GM21528 (cell line): Measurements from ENCODE around the gene IFT52.
"Not testable (repeated sequence)": the region's sequence is repeated elsewhere in the genome, so short reads cannot be mapped to it uniquely, and the experiment has no call there.

Experiments used
- ATAC-seq: cut with Tn5 transposase; IDR thresholded peaks from one replicate; pipeline ENCODE4 v1.9.1; 2021; ENCODE audit warnings: mild to moderate bottlenecking, moderate library complexity; ENCODE audit not compliant: unreplicated experiment, low FRiP score

IFT52 gene

DNA sequence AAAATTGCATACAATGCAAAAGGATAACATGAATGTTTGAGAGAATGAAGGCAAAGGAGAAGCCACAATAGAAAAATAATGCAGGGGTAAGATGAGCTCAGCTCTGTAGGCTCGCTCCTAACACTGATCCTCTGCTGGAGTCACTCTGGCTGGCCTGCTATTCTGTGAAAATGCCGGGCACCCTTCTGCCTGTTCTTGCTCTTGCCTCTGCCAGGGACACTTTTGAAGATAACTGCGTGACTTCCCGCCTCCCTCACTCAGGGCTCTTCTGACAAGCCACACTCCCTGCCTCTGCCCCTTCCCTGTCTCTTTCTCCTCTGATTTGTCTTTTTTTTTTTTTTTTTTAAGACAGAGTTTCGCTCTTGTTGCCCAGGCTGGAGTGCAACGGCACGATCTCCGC is 40.9 kb downstream of the IFT52 start:
- ATAC-seq = no peak

GRCh38 chr20:43636429-43636828 is 45.7 kb downstream of the IFT52 start:
- no peak for ATAC-seq

DNA sequence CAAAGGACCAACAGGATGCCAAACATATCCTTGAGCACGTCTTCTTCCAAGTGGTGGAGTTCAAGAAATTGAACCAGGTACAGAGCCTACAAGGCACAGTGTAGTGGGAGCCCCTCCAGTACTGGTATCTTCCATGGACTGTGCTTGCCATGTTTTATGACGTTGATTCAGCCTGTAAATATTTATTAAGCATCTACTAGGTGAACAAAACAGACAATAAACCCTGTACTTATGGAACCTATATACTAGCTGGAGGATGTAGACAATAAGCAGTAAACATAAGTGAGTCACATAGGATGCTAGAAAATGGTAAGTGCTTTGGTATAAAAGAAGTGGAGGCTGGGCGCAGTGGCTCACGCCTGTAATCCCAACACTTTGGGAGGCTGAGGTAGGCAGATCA is 51.8 kb downstream of the IFT52 start:
- no peak for ATAC-seq

DNA sequence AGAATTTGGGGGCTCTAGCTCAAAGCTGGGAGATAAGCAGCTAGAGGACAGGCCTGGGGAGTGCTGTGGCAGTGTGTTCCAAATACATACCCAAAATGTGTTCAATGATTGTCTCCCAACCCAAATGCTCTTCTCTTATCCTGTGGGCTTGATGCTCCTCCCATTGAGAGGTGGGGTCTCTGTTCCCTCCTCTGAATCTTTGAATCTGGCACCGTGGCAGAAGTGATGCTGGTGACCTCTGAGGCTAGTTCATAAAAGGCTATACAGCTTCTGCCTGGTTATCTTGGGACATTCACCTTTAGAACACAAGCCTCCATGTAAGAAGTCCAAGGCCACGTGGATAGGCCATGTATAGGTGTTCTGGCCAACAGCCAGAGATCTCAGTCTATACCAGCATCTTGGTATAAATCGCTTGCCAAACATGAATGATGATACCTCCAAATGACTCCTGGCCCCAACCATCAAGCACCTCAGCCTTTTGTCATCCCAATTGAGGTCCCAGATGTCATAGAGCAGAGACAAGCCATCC is 60.3 kb downstream of the IFT52 start:
- no peak for ATAC-seq

- ATAC-seq = not testable (repeated sequence)
Observed at GRCh38 chr20:43651650-43652184, 61.0 kb downstream of the IFT52 start.

DNA sequence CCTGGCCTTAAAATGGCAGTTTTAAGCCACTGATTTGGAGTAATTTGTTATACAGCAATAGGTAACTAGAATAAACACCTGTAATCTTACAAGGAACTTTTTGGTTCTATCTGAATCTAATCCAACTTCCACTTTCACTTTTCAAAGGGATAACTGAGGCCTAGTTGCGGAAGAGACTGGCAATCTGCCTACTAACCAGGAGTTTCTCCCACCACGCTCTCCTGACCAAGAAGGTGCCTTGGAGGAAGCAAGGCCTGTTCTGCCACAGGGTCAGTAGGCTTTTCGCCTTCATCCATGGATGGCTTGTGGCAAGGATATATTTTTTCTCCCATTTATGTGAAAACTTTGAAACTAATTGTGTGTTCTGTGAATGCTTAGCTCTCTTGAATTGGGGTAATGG is 63.2 kb downstream of the IFT52 start:
- no peak for ATAC-seq

DNA sequence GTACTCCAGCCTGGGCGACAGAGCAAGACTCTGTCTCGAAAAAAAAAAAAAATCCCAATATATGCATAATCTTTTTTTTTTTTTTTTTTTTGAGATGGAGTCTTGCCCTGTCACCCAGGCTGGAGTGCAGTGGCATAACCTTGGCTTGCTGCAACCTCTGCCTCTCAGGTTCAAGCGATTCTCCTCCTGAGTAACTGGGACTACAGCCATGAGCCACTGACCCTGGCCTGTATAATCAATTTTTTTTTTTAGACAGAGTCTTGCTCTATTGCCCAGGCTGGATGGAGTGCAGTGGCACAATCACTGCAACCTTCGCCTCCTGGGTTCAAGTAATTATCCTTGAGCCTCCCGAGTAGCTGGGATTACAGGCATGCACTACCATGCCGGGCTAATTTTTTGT is 64.4 kb downstream of the IFT52 start:
- not testable (repeated sequence) for ATAC-seq

- no peak for ATAC-seq
Observed at GRCh38 chr20:43655937-43656336, 65.2 kb downstream of the IFT52 start.

- peak; percentile 4 for ATAC-seq
Observed at GRCh38 chr20:43658069-43658722, 67.5 kb downstream of the IFT52 start.

- ATAC-seq = no peak
Observed at GRCh38 chr20:43658723-43659419, 68.1 kb downstream of the IFT52 start.

DNA sequence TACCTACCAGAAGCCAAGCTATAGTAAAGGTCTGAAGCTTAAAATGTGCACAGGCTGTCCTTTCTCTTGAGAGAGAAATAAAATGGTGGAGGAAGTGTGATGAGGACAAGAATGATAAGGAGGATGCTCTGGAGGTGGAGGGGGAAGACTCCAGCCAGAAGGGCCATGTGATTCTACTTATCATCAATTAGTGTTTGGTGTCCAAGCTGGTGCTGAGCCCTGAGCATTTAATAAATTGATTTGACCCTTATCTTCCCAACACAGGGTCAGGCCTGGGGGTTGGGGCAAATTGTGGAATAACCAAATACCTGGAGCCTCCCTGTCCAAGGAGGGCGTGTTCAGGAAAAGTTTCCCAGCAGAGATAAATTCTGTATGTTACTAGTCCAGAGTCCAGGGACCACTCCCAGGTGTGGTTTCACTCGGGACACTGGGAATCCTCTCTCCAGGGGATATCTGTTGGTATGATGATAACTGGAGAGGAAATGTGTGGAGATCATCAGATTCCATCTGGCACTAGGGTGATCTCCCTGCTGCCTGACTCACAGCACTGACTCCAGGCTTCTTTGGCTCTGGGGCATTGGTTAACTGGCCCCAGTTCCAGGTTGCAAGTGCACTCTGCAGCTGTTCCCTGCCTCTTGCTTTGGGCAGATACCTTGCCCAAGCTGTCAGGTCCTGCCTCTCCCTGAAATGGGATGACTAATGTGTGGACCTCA is 72.4 kb downstream of the IFT52 start:
- ATAC-seq = no peak

- ATAC-seq = no peak
Observed at GRCh38 chr20:43665466-43666176, 74.9 kb downstream of the IFT52 start.

DNA sequence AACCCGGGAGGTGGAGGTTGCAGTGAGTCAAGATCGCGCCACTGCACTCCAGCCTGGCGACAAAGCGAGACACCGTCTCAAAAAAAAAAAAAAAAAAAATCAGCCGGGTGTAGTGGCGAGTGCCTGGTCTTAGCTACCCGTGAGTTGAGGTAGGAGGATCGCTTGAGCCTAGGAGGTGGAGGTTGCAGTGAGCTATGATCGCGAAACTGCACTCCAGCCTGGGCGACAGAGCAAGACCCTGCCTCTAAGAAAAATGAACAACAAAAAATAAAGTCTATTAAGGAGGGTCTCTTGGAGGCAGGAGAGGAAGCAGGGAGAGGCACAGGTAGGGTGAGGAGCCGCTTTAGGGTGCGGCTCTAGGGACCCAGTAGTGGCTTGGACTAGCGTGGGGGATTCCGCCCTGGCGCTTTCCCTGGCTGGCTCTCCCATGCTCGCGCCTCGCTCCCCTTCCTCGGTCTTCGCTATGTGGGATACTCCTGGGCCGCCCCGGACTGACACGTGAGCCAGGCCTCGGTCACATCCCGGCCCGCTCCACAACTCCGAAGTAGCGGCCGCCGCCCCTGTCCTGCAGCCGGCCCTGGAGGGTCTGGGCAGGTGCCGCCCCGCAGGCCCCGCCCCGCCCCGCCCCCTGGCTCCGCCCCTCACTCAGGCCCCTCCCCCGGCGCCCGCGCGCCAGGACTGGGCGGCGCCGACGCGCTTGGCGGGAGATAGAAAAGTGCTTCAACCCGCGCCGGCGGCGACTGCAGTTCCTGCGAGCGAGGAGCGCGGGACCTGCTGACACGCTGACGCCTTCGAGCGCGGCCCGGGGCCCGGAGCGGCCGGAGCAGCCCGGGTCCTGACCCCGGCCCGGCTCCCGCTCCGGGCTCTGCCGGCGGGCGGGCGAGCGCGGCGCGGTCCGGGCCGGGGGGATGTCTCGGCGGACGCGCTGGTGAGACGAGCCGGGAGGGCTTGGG is 75.9 kb downstream of the IFT52 start, which contains the start of gene MYBL2:
MYBL2 (plus strand) TSS at position 739 of the 953 bp plus-strand sequence; CDS start at position 909, 170 bp downstream.
- peak; percentile 79 for ATAC-seq

DNA sequence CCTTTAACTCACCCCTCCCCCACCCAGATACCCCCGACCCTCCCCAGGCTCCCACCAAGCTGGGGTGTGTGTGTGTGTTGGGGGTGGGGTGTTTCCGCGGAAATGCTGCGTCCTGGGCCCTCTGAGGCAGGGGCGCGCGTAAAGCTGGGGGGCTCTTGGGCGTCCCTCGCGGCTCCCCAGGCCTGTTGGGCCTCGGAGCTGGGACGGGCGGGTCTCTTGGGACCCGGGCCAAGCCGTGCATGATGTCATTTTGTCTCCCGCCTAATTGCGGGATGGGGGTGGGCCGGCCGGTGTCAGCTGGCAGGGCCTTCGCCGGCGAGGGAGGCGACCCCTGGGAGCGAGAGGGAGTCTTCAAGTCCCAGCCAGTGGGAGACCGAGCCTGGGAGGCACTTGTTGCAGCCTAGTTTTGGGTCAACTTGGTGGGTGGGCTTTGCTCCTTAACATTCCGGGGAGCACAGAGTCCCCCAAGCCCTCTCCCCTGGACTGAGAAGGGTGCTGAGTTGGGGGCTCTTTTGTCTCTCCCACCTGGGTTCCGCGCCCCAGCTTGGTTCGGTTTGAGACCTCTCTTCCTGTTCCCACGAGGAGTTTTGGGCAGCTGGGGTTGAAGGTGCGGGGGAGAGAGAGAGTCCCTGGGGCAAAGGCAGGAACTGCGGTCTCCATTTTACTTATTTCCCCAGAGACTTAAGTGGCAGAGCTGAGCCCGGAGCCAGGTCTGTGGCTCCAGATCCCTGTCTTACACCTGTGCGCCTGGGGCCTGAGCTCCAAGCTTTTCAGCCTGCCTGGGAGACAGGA is 76.8 kb downstream of the IFT52 start:
- no peak for ATAC-seq

DNA sequence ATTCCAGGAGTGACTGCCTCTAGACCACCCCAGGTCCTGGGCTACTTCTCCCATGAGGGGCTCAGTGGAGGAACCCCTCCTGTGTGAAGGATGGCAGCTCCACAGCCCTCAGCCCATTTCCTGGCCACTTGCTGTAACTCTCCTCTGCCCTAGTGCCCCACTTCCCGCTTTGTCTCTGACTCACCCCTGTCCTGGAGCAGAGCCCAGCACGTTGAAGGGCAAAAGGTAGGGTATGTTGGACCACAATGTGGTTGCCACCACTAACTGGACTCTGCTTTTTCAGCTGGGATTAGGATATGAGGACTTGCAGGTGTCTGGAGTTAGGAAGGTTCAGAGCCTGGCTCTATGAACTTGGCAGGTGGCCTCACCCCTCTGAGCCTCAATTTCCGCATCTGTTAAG is 78.6 kb downstream of the IFT52 start:
- ATAC-seq = no peak

DNA sequence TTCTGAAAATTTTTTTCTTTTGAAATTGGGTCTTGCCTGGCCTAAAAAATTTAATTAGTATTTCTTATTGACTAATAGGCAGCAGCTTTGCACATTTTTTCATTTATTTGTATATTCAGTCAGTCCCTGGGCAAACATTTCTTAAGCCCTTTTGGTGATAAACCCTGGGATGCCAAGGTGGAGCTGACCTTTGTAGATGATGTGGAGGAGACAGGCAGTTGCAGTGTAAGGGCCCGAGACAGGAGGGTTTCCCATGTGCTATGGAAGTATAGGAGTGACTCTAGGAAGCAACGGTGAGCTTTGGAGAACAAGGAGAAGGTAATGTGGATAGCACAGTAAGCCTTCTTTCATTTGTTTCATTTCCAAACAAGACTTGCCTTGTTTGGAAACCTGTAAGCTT is 79.7 kb downstream of the IFT52 start:
- ATAC-seq = no peak

- ATAC-seq = no peak
Observed at GRCh38 chr20:43676368-43676767, 85.6 kb downstream of the IFT52 start.

GRCh38 chr20:43680981-43681380 is 90.2 kb downstream of the IFT52 start:
- no peak for ATAC-seq
